ENCODE data around the gene HDAC4. TPM values are rescaled to one million over a fixed set of nuclear protein-coding genes. Genes with fewer than 3 reads are reported as not detected.

HDAC4 gene
- total and polyA plus RNA-seq, 4 donors = 2.9 to 37.2 (median 4.4) TPM

DNA sequence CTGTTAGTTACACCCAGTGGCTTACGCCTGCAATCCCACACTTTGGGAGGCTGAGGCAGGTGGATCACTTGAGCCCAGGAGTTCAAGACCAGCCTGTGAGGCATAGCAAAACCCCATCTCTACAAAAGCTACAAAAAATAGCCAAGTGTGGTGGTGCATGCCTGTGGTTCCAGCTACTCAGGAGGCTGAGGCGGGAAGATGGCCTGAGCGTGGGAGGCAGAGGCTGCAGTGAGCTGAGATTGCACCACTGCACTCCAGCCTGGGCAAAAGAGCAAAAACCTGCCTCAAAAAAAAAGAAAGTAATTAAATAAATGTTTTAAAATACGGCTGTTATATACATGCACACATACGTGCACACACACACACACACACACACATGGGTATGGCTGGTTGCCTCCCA lies 194.8 kb downstream of the HDAC4 start:
- Histone ChIP-seq H3K4me3 (ENCODE audit: low read depth in 1 of 3, low read length in 3 of 3) (no peak overlapping the region), H3K36me3 (ENCODE audit: control insufficient read depth in 4 of 4, insufficient read depth in 3 of 4, low read depth in 1 of 4, low read length in 3 of 4) (peaks cover 0 to 3% (median 0%) of the 10 kb centered on the region in 4 donors), H3K27me3 (ENCODE audit: control insufficient read depth in 4 of 4, insufficient read depth in 4 of 4, low read length in 3 of 4) (no peaks in the 10 kb centered on the region), H3K9ac (ENCODE audit: low read depth in 1 of 2, low read length in 2 of 2) (no peak overlapping the region), H3K27ac (ENCODE audit: low read depth in 1 of 2, low read length in 2 of 2) (no peak overlapping the region), H3K4me1 (ENCODE audit: control insufficient read depth in 4 of 4, insufficient read depth in 4 of 4, low read length in 3 of 4) (no peaks in the 10 kb centered on the region), H3K9me3 (ENCODE audit: control insufficient read depth in 4 of 4, low read length in 3 of 4) (no peaks in the 10 kb centered on the region)
- WGBS = 97% methylated on average over 5 of the region's 5 CpGs
- TF ChIP-seq MAX (IDR thresholded peaks at IDR 0.05) = no peak
- no peak for TF ChIP-seq FOXA2 (IDR thresholded peaks at IDR 0.05)
- no peak for TF ChIP-seq NR2F2 (IDR thresholded peaks at IDR 0.05)
- TF ChIP-seq RXRA (IDR thresholded peaks at IDR 0.05) = no peak
- no peak for TF ChIP-seq TAF1 (conservative IDR thresholded peaks at IDR 0.05)
- no peak for TF ChIP-seq HNF4G (IDR thresholded peaks at IDR 0.05)
- TF ChIP-seq, protein P1, sequence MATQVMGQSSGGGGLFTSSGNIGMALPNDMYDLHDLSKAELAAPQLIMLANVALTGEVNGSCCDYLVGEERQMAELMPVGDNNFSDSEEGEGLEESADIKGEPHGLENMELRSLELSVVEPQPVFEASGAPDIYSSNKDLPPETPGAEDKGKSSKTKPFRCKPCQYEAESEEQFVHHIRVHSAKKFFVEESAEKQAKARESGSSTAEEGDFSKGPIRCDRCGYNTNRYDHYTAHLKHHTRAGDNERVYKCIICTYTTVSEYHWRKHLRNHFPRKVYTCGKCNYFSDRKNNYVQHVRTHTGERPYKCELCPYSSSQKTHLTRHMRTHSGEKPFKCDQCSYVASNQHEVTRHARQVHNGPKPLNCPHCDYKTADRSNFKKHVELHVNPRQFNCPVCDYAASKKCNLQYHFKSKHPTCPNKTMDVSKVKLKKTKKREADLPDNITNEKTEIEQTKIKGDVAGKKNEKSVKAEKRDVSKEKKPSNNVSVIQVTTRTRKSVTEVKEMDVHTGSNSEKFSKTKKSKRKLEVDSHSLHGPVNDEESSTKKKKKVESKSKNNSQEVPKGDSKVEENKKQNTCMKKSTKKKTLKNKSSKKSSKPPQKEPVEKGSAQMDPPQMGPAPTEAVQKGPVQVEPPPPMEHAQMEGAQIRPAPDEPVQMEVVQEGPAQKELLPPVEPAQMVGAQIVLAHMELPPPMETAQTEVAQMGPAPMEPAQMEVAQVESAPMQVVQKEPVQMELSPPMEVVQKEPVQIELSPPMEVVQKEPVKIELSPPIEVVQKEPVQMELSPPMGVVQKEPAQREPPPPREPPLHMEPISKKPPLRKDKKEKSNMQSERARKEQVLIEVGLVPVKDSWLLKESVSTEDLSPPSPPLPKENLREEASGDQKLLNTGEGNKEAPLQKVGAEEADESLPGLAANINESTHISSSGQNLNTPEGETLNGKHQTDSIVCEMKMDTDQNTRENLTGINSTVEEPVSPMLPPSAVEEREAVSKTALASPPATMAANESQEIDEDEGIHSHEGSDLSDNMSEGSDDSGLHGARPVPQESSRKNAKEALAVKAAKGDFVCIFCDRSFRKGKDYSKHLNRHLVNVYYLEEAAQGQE (IDR thresholded peaks at IDR 0.05) = no peak
- DNase-seq (ENCODE audit: low spot score) = no peak

GRCh38 chr2:239204876-239205468 lies 195.8 kb downstream of the HDAC4 start:
- H3K36me3 ChIP-seq (ENCODE audit: control insufficient read depth in 4 of 4, insufficient read depth in 3 of 4, low read depth in 1 of 4, low read length in 3 of 4) = peaks cover 0 to 3% (median 0%) of the 10 kb centered on the region in 4 donors
- H3K9me3 ChIP-seq (ENCODE audit: control insufficient read depth in 4 of 4, low read length in 3 of 4) = no peaks in the 10 kb centered on the region
- no peak overlapping the region for H3K9ac ChIP-seq (ENCODE audit: low read depth in 1 of 2, low read length in 2 of 2)
- H3K4me3 ChIP-seq (ENCODE audit: low read depth in 1 of 3, low read length in 3 of 3) = no peak overlapping the region
- WGBS = 81% methylated on average over 11 of the region's 11 CpGs
- TF ChIP-seq MAX (IDR thresholded peaks at IDR 0.05) = no peak
- TF ChIP-seq FOXA1 (IDR thresholded peaks at IDR 0.05) = no peak
- TF ChIP-seq, protein P2, sequence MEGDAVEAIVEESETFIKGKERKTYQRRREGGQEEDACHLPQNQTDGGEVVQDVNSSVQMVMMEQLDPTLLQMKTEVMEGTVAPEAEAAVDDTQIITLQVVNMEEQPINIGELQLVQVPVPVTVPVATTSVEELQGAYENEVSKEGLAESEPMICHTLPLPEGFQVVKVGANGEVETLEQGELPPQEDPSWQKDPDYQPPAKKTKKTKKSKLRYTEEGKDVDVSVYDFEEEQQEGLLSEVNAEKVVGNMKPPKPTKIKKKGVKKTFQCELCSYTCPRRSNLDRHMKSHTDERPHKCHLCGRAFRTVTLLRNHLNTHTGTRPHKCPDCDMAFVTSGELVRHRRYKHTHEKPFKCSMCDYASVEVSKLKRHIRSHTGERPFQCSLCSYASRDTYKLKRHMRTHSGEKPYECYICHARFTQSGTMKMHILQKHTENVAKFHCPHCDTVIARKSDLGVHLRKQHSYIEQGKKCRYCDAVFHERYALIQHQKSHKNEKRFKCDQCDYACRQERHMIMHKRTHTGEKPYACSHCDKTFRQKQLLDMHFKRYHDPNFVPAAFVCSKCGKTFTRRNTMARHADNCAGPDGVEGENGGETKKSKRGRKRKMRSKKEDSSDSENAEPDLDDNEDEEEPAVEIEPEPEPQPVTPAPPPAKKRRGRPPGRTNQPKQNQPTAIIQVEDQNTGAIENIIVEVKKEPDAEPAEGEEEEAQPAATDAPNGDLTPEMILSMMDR (IDR thresholded peaks at IDR 0.05; ENCODE audit: low read depth, low read length, missing input control) = no peak
- TF ChIP-seq, protein P1 (IDR thresholded peaks at IDR 0.05) = no peak
- TF ChIP-seq YY1 (IDR thresholded peaks at IDR 0.05) = no peak
- TF ChIP-seq, protein P3, sequence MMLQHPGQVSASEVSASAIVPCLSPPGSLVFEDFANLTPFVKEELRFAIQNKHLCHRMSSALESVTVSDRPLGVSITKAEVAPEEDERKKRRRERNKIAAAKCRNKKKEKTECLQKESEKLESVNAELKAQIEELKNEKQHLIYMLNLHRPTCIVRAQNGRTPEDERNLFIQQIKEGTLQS (IDR thresholded peaks at IDR 0.05) = no peak
- TF ChIP-seq HNF4G (IDR thresholded peaks at IDR 0.05) = no peak
- no peak for TF ChIP-seq EGR1 (IDR thresholded peaks at IDR 0.05; ENCODE audit: low read depth in 2 of 2)
- TF ChIP-seq ZBTB33 (IDR thresholded peaks at IDR 0.05) = no peak
- no peak for TF ChIP-seq JUND (IDR thresholded peaks at IDR 0.05)
- no peak for TF ChIP-seq GABPA (IDR thresholded peaks at IDR 0.05 in 1 of 2, conservative IDR thresholded peaks at IDR 0.05 in 1 of 2)
- TF ChIP-seq RAD21 (IDR thresholded peaks at IDR 0.05) = no peak
- TF ChIP-seq HNF4A (conservative IDR thresholded peaks at IDR 0.05) = no peak
- TF ChIP-seq NR2F2 (IDR thresholded peaks at IDR 0.05) = no peak
- no peak for TF ChIP-seq TAF1 (conservative IDR thresholded peaks at IDR 0.05)
- no peak for TF ChIP-seq RXRA (IDR thresholded peaks at IDR 0.05)
- no peak for TF ChIP-seq SP1 (IDR thresholded peaks at IDR 0.05)
- no peak for TF ChIP-seq FOXA2 (IDR thresholded peaks at IDR 0.05)
- H3K27ac ChIP-seq (ENCODE audit: low read depth in 1 of 2, low read length in 2 of 2) = no peak overlapping the region
- no peaks in the 10 kb centered on the region for H3K27me3 ChIP-seq (ENCODE audit: control insufficient read depth in 4 of 4, insufficient read depth in 4 of 4, low read length in 3 of 4)
- DNase-seq (ENCODE audit: low spot score) = no peak
- H3K4me1 ChIP-seq (ENCODE audit: control insufficient read depth in 4 of 4, insufficient read depth in 4 of 4, low read length in 3 of 4) = no peaks in the 10 kb centered on the region
